Nucleus accumbens (tissue), 56 donors: ENCODE results near the gene SYT2.

Experiments used
- DNase-seq, 56 donors: peaks; one replicate each; lab custom pipeline; 2025; lab: John Stamatoyannopoulos, UW

Gene SYT2

DNA sequence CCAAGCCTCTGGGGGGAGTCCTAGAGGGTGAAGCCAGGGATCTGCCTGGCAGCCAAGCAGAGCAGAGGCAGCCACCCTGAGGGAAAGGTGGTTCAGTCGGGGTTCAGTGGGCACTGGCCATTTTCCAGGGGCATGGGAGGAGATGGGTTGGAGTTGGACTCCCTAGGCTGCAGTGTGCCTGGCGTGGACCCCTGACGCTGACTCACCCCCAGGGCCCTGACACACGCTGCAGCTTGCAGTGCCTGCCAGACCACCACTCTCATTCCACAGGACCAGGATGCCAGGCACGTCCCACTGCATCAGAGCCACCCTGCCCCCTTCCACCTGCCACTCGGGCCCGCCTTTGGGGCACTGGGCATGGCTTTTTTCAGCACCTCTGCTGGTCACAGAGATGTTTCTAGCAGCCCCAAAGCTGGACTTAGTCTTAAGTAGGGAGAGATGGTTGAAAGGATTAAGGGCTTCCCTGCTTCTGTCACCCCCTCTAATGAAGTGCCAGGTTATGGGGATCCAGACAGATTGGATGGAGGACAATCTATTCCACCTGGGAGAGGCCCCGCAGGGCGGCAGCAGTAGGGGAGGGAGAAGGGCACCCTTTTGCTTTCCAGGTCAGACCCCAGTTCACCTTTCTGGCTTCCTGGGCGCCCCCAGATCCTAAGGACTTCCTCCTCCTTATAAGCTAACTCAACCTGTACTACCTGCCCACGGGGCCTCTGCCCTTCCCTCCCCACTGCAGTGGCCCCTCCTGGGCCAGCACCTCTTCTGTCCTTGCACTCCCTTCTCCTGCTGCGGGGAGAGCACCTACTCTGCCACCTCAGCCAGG, 1.6 kb downstream of the SYT2 start:
- no peak for DNase-seq

DNA sequence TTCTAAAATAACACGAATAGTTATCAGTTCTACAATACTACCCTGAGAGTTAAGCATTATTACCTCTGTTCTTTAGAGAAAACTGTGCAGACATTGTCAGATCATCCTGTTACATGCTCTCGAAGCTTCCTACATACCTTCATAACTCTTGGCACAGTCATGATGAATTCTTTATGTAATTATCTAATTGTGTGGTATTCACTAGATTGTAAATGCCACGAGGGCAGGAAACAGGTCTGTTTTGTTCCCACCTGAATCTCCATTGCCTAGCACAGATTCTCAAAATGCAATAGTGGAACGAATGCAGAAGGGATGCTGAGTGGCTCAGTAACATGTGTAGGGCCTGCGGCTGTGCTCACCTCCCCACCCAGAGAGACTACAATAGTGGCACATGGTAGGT, 3.4 kb downstream of the SYT2 start:
- no peak for DNase-seq

DNA sequence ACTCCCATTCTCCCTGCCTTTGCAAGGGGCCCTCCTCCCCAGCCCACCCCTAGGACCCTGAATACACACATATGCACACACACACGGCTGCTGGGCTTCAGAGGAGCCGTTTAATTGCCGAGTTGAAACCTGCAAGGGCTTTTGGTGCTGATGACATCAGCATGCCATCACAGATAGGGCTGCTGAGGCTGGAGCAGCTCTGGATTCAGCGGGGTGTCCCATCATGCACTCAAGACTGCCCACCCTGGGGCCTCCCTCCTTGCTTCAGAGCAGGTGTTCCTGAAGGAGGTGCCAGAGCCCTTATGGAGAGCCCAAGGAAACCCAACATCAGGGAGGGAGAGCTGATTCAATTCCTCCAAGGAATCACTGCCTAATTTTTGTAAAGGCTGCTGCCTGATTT, 5.7 kb downstream of the SYT2 start:
- no peak for DNase-seq

DNA sequence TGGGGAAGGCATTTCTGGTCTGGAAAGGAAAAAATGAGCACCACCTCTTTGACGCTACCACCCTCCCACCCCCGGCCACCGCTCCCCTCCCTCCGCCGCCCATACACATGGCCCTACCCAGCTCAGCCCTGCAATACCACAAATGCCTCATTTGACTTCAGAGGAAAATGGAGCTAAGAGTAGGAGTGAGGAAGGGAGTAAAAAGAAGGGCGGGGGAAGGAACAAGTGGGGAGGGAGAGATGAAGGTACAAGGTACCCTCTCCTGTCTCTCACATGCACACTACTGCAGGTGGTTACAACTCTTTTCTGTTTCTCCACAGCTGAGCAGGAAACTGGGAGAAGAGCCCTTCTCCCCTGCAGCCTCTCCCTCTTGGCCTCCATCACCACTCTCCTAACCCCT, 7.1 kb downstream of the SYT2 start:
- peak in 1 of 56 donors; percentile 6 for DNase-seq

DNA sequence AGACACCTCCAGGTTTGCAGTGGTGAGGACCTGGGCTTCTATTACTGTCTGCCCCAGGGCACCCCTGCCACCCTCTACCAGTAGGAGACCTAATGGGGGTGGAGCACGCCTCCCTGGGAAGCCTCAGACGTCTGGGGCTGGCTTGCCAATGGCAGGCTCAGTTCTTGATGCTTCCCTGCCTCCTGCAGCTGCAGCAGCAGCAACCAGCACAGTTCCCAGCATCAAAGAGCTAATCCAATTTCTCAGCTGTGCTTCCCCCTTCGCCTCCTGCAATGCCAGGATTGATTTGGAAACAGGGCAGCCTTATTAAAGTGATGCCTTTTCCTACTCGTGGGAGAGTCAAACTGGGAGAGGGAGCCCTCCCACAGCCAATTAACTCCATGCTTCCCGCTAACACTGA, 8.2 kb downstream of the SYT2 start:
- peak in 5 of 56 donors; percentile 15 to 25 (median 19) for DNase-seq

DNA sequence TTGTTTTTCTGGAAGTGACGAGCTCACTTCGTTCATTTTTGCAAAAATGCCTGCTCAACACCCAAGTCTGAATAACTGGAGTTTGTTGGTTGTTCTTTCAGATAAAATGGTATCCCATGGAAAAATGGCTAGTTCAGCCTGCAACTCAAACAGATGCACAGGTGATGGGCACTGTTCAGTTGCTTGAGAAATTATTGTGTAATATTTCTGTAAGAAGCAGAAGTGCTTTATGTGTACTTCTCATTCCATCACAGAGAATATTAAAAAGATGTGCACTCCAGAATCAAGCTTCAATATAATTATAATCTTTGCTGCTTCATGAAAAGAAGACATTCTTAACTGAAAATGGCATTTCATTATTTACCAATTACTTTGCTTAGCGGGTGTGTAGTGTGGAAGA, 9.1 kb downstream of the SYT2 start:
- no peak for DNase-seq

DNA sequence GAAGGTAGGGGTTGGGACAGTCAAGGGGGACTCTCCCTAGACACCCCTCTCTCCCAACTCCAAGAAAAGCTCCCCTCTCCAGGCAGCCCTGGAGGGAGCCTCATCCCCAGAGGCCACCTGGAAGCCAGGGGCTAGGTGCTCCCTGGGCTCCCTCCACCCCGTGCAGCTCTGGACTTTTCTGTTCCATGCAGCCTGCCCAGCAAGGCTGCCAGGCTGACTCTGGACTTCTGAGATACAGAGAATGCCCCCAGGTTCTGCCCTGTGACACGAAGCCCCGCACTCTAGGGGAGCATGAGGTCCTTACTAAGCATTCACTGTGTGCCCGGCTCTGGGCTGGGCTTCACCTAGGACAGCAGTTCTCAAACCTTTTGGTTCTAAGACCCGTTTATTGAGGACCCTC, 10.2 kb downstream of the SYT2 start:
- no peak for DNase-seq

DNA sequence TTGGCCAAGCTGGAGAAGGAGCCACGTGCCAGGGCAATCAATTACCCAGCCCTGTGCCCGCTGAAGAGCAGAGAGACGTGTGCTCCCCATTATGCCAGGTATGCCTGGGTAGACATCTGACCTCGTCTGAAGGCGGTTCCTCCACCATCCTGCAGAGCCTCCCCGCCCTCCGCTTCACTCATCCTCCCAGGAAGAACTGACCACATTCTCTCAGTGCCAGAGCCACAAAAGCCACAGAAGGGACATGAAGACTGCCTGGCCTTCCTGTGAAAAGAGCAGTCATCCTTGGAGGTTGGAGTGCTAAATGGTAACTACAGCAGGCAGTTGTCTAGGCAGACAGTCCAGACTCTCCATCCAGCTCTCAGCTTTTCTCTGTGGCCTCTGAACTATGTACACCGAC, 12.0 kb downstream of the SYT2 start:
- no peak for DNase-seq

DNA sequence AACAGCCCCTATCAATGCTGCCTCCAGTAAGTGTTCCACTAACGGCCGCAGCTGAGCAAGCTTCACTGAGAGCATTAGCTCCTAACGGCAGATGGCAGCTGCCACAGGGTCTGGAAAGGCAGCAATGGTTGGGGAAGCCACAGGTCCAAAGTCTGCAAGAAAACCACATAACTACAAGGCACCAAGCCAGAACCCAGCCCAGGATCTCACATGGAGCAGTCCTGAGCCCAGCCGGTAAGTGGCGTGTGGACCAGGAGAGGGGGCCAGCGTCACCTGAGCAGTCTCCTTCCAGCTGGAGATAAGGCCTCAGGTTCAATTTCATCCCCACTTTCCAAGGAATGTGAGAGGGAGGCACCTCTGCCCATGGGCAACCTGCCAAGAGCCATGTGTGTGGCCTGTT, 13.2 kb downstream of the SYT2 start:
- no peak for DNase-seq

DNA sequence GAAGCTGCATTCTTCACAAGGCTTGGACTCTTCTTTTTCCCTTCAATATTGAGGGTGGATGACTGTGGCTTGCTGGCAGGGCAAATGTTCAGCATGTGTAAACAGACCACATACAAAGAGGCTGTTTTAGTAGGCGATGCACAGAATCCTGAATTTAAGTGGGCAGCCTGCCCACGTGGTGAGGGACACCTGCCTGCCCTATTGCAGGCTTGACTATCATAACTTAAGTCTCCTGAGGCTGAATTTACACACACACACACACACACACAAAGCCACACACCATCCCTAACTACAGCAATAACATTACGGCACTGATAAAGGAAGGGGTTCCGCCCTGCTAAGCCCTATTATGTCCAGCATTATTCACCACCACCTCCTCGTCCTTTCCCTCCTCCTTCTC, 15.9 kb downstream of the SYT2 start:
- no peak for DNase-seq

DNA sequence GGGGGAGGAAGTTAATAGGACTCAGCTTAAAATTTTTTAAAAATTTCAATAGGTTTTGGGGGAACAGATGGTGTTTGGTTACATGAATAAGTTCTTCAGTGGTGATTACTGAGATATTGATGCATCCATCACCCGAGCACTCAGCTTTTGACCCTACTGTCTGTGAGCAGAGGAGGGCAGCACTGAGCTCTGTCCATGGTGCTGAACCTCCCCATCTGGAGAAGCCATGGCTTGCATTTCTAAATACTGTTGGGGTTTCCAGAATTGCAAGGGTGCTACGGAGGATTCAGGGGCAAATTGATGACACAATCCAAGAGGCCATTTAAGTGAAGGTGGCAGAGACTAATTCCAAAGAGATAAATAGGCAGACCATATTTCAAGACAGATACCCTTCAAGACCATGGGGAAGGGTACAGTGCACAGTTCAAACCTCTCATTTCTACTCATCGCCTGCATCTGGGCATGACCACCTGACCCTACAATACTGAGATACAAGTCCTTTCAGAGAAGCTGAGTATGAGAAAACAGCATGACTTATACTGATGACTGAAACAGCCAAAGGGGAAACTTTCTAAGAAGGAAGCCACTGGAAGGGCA, 17.2 kb downstream of the SYT2 start:
- peak in 23 of 56 donors; percentile 4 to 74 (median 23) for DNase-seq

DNA sequence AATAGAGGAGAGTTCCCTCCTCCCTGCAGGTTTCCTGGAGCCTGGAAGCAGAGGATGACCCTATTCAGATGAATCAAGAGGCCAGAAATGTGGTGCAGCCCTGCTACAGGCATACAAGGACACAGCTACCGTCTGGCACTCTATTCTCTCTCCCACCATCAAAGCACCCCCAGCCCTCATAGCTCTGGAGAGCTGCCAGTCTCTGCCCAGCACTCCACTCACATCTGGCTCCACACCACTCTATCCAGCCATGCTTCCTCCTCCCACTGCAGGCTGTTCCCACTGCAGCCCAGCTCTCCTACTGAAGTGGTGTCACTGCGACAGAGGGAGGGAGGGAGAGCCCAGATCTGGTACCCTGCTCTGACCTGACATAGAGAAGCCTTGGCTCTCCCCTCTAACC, 18.4 kb downstream of the SYT2 start:
- DNase-seq: no peak

DNA sequence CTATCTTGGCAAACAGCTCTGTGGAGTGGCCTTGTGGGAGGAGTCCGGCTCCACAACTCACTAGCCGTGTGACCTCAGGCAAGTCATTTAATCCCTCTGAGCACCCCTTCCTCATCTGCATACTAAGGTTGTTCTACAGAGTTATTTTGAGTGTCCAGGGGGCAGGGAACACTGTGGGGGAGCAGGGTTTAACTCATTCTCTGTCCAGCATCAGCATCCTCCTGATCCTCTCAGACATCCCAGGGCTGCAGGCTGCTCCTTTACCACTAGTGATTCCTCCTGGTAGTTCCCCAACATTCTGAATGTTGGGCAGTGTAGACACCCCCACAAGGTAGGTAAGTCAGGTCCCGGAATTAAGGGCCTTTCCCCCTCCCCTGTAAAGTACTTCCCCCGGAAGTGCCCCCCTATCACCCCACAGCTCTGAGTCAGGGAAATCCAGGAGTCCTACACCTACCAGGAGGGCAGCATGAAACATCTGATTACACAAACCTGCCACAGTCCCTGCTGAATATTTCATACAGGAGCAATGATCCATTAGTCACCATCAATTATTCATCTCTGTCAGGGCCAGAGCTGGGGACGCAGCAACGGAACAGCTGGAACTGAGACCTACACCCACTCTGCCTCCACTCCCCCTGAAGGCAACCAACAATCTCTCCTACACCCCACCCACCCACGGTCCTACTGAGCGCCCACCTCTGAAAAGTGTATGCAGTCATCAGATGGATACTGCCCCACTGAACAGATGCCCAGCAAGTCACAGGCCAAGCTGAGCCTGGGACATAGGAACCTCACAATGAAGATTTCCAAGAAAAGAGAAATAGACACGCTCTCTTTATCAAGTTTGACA, 20.5 kb downstream of the SYT2 start:
- no peak for DNase-seq

DNA sequence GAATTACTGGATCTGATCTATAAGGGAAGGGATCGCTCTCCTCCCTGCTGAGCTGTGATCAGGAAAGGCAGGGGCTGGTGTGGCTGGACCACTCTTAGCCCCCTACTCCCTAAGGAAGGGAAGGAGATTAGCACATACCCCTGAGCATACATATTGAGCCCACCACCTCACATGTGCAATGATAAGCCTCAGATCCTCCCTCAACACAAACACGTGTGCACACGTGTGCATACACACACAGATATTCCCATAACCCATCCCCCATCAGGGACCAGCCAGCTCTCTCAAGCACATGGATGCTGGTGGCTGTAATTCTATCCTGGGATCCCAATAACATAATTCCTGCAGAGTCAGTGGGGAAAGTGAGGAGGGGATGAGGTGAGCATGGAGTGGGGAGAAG, 21.2 kb downstream of the SYT2 start:
- DNase-seq: no peak

DNA sequence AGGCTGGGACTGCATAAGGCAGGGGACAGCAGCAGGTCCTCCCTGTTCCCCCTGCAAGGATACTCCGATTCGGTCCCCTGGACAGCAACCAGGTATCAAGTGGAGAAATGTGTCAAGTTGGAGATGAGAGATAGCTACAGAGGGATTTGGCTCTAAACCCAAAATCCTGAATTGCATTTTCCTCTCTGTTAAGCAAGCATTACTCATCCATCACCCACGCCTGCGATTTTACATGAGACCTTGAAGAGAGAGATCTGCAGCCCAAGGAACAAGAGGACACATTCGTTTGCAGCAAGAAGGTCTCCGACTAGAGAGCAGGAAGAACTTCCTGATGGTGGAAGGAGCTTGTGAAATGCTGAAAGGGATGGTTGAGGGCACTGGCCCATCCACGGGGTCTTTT, 21.9 kb downstream of the SYT2 start:
- DNase-seq: peak in 13 of 56 donors; percentile 12 to 73 (median 23)

DNA sequence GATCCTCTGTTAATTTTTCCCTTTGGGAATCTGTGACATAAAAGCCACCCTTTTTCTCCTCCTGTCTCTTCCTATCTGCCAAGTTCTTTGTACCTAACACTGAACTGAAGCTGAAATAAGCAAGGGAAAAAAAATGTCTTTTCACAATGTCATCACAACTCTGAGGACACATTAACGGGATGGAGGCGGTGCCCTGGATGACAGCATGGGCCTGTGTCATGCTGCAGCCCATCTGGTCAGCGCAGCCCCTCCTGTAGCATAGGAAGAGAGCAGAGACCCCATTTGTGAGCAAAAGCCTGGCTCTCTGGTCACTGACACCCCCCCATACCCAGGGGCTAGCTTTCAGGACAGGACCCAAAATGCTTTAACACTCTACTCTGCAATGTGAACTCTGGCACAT, 22.5 kb downstream of the SYT2 start:
- no peak for DNase-seq

DNA sequence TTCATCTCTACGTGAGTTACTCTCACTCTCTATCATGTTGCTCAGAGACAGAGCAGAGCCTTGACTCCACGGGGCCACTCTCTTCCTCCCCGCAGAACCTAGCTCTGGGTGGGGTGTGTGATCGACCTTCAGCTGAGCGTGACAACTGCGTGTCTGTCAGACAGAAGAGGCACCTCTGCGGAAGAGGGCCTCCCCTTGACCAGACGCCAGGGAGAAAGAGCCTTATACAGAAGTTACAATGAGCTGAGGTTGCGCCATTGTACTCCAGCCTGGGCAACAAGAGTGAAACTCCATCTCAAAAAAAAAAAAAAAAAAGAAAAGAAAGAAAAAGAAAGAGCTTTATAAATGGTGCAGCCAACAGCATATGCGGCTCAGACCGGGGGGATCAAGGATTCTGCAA, 22.9 kb downstream of the SYT2 start:
- DNase-seq: no peak

DNA sequence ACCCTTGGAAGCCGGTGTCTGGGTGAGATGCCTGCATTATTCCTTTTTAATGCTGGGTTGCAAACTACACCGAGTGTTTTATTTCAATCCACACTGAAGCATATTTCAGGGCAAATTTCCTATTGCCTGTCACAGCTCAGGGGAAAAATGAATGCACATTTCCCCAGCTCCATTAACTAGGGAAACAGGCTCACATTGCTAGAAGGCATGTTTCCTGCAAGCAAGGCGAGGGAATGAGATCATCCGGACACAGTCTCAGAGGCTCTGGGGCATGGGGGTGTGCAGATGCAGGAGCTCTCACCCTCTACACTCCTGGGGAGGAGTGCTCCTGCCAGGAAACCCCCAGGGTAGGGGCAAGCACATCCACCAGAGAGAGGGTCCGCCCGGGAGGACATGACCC, 24.6 kb downstream of the SYT2 start:
- DNase-seq: peak in 2 of 56 donors; percentile 5 to 21

DNA sequence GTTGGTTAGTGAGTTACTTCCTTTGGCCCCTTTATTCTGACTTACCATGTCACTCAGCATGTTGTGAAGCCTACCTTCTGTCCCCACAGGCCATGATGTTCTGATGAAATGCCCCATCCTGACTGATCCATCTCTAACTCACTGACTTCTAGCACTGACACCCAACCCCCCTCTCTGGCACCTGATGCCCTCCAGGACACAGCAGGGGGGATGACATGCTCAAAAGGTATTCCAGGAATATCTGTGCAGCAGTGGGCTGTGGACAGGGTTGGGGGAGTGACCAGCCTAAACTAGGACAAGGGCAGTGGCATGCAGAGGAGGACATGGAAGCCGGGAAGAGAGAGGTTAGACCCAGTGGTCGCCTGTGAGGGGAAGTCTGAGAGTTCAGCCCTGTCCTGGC, 25.5 kb downstream of the SYT2 start:
- DNase-seq: no peak

DNA sequence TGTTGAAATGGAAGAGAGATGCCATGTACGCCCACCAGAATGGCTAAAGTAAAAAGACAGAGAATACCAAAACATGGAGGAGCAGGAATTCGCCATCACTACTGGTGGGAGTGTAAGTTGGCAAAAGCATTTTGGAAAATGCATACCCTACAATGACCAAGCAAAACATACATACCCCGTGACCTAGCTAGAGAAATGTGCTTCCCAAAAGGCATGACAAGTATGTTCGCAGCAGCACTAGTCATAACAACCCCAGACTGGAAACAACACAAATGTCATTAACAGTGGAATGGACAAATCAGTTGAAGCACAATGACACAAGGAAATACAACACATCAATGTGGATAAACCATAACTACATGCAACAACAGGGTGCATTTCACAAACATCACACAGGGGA, 27.2 kb downstream of the SYT2 start:
- no peak for DNase-seq

DNA sequence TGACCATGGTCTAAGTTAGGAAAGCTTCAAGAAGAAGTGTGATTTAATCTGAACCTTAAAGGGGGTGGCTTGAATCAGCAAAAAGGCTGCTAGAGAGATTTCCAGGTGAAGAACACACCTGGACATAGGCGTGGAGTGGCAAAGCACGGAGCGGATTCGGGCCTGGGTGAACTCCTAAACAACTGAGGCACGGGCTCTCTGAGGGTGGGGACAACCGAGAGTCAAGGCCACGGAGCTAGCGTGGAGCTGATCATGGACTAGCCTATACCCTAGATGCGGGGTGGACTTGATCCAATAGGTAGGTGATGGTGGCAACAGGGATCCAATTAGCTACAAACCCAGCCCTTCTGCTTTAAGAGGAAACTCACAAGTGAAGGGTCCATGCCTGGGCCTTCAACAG, 27.8 kb downstream of the SYT2 start:
- DNase-seq: no peak
